OCI-LY1 (cell line): ENCODE data around the gene NATD1.

Source experiments
- H2AFZ ChIP-seq: fragments of 200-600 bp; sonication (generic), shearing (Covaris generic); 2 replicates; pipeline ENCODE4 v1.6.0; 2014; ENCODE audit warnings: antibody characterized with exemption, mild to moderate bottlenecking, low read length
- H3F3A ChIP-seq: fragments of 200-600 bp; sonication (generic), shearing (Covaris generic); 2 replicates; pipeline ENCODE4 v1.6.0; 2014; ENCODE audit warnings: mild to moderate bottlenecking, antibody characterized with exemption, low read length, moderate library complexity; ENCODE audit not compliant: insufficient read depth
- H3K27ac ChIP-seq: fragments of 200-600 bp; sonication (generic); 2 replicates; pipeline ENCODE4 v1.5.1; 2014; ENCODE audit warnings: low read length, mixed run types, mild to moderate bottlenecking, low read depth; ENCODE audit not compliant: poor library complexity, severe bottlenecking
- H3K27me3 ChIP-seq: fragments of 200-600 bp; sonication (generic); 2 replicates; pipeline ENCODE4 v1.6.0; 2014; ENCODE audit warnings: antibody characterized with exemption, mild to moderate bottlenecking, low read length, moderate library complexity; ENCODE audit not compliant: insufficient read depth
- H3K36me3 ChIP-seq: fragments of 200-600 bp; sonication (generic); 2 replicates; pipeline ENCODE4 v1.6.1; 2014; ENCODE audit warnings: mild to moderate bottlenecking, antibody characterized with exemption, low read length, moderate library complexity, mixed read lengths; ENCODE audit not compliant: insufficient read depth
- H3K4me1 ChIP-seq: fragments of 200-600 bp; sonication (generic); 2 replicates; pipeline ENCODE4 v1.5.1; 2014; ENCODE audit warnings: mild to moderate bottlenecking, low read length, moderate library complexity; ENCODE audit not compliant: insufficient read depth, severe bottlenecking
- H3K4me2 ChIP-seq: fragments of 200-600 bp; sonication (generic), shearing (Covaris generic); 2 replicates; pipeline ENCODE4 v1.6.1; 2014; ENCODE audit warnings: low read length
- H3K4me3 ChIP-seq: fragments of 200-600 bp; sonication (generic); 2 replicates; pipeline ENCODE4 v1.5.1; 2014; ENCODE audit warnings: low read length, low read depth, mild to moderate bottlenecking, mixed read lengths; ENCODE audit not compliant: poor library complexity, severe bottlenecking
- H3K79me2 ChIP-seq: fragments of 200-600 bp; shearing (Covaris generic); 2 replicates; pipeline ENCODE4 v1.6.1; 2016; ENCODE audit warnings: mixed run types, low read length, mixed read lengths; ENCODE audit not compliant: insufficient read depth
- H3K9ac ChIP-seq: fragments of 200-600 bp; sonication (generic), shearing (Covaris generic); 2 replicates; pipeline ENCODE4 v1.6.1; 2014; ENCODE audit warnings: mild to moderate bottlenecking, low read length, mixed read lengths
- H3K9me2 ChIP-seq: fragments of 200-600 bp; sonication (generic), shearing (Covaris generic); 2 replicates; pipeline ENCODE4 v1.6.1; 2014; ENCODE audit warnings: low read depth, mild to moderate bottlenecking, low read length, mixed read lengths
- H3K9me3 ChIP-seq: fragments of 200-600 bp; shearing (Covaris generic); 2 replicates; pipeline ENCODE4 v1.6.1; 2014; ENCODE audit warnings: low read length, mixed read lengths
- H4K20me1 ChIP-seq: fragments of 200-600 bp; sonication (generic), shearing (Covaris generic); 2 replicates; pipeline ENCODE4 v1.6.0; 2016; ENCODE audit warnings: mild to moderate bottlenecking, low read length; ENCODE audit not compliant: insufficient read depth
- EZH2 ChIP-seq: fragments of 200-600 bp; sonication (generic), shearing (Covaris generic); IDR thresholded peaks from 2 replicates; pipeline ENCODE4 v1.8.0; 2017; ENCODE audit warnings: borderline replicate concordance, mixed run types, mild to moderate bottlenecking, antibody characterized with exemption, low read length, moderate library complexity, mixed read lengths
- TF ChIP-seq, protein P1 (sequence below): fragments of 200-600 bp; sonication (generic), shearing (Covaris generic); IDR thresholded peaks from 2 replicates; pipeline ENCODE4 v1.5.1; 2017; ENCODE audit warnings: mild to moderate bottlenecking, antibody characterized with exemption, low read length, moderate library complexity, mixed read lengths

Gene NATD1

DNA sequence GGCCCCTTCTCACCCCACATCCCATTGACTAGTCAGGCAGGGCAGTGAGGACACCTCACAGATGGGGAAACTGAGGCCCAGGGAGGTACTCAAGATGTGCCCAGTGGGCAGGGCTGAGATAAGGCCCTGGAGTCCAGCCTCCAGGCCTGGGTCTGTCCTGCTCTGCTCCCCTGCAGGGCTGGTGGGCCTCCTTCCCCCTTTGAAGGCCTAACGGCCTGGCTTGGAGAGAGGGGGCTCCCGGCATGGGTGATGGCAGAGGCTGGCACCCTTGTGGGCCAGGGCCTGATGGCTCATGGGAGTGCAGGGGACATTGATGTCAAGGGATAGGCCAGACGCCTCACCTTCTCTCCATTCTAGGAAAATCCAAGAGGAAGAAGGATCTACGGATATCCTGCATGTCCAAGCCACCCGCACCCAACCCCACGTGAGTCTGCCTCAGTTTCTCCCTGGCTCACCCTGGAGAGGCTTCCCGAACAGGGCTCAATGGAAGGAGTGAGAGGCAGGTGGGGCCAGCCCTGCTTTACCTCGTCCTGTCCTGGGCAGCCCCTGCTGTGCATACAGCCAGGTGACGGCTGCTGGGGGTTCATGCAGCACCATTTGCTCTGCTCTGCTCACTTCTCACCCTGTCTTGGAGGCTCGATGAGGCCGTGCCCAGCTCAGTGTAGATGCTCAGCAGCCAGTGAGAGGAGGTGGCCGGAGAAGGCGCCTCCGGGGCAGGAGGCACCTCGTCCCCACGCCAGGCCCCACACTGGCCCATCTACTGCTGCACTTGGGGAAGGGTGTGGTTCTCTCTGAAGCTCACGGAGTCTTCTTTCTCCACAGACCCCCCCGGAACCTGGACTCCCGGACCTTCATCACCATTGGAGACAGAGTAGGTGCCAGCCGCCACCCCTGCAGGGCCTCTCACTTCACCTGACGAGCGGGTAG lies 45.1 kb upstream of the NATD1 start:
- H2AFZ ChIP-seq: no peak overlapping the region
- TF ChIP-seq, protein P1, sequence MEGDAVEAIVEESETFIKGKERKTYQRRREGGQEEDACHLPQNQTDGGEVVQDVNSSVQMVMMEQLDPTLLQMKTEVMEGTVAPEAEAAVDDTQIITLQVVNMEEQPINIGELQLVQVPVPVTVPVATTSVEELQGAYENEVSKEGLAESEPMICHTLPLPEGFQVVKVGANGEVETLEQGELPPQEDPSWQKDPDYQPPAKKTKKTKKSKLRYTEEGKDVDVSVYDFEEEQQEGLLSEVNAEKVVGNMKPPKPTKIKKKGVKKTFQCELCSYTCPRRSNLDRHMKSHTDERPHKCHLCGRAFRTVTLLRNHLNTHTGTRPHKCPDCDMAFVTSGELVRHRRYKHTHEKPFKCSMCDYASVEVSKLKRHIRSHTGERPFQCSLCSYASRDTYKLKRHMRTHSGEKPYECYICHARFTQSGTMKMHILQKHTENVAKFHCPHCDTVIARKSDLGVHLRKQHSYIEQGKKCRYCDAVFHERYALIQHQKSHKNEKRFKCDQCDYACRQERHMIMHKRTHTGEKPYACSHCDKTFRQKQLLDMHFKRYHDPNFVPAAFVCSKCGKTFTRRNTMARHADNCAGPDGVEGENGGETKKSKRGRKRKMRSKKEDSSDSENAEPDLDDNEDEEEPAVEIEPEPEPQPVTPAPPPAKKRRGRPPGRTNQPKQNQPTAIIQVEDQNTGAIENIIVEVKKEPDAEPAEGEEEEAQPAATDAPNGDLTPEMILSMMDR: no peak
- TF ChIP-seq EZH2: no peak
- H3K27me3 ChIP-seq: no peaks in the 10 kb centered on the region
- H3K79me2 ChIP-seq: no peaks in the 10 kb centered on the region
- H3K27ac ChIP-seq: peak overlapping the region; percentile 94
- peaks cover 61% of the 10 kb centered on the region for H3K4me1 ChIP-seq
- H3K4me2 ChIP-seq: peak overlapping the region; percentile 5; the same call in 1 of the 2 replicates
- no peaks in the 10 kb centered on the region for H3F3A ChIP-seq
- H4K20me1 ChIP-seq: no peaks in the 10 kb centered on the region
- H3K9ac ChIP-seq: peak overlapping the region; percentile 16; the same call in 1 of the 2 replicates
- H3K36me3 ChIP-seq: peaks cover 20% of the 10 kb centered on the region; the same call in 1 of the 2 replicates
- H3K9me2 ChIP-seq: no peaks in the 10 kb centered on the region
- no peaks in the 10 kb centered on the region for H3K9me3 ChIP-seq
- H3K4me3 ChIP-seq: no peak overlapping the region

DNA sequence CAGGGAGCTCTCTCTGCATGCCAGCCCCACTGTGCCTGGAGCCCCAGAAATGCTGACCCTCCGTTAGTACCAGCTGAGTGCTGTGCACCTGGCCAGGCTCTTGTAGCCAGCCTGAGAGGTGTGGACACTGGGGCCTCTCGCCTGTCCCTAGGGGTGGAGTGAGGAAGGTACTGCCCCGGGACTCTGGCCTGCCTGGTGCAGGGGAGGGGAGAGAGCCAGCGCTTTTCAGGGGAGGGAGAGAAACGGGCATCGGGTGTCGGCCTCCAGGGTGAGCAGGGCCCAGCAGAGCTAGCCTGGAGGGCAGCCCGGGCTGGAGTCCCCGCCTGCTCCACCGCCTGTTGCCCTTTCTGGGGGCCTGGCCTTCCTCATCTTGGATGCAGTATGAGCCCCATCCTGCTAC lies 44.4 kb upstream of the NATD1 start:
- no peaks in the 10 kb centered on the region for H3K79me2 ChIP-seq
- H3K9me3 ChIP-seq: no peaks in the 10 kb centered on the region
- peak overlapping the region; percentile 94 for H3K27ac ChIP-seq
- peaks cover 61% of the 10 kb centered on the region for H3K4me1 ChIP-seq
- peak overlapping the region; percentile 5; the same call in 1 of the 2 replicates for H3K4me2 ChIP-seq
- H3K4me3 ChIP-seq: no peak overlapping the region
- H3K36me3 ChIP-seq: peaks cover 19% of the 10 kb centered on the region; the same call in 1 of the 2 replicates
- H4K20me1 ChIP-seq: no peaks in the 10 kb centered on the region
- H3K27me3 ChIP-seq: no peaks in the 10 kb centered on the region
- no peak for TF ChIP-seq EZH2
- TF ChIP-seq, protein P1: no peak
- H2AFZ ChIP-seq: no peak overlapping the region
- H3F3A ChIP-seq: no peaks in the 10 kb centered on the region
- no peaks in the 10 kb centered on the region for H3K9me2 ChIP-seq
- H3K9ac ChIP-seq: peak overlapping the region; percentile 39; the same call in 1 of the 2 replicates

DNA sequence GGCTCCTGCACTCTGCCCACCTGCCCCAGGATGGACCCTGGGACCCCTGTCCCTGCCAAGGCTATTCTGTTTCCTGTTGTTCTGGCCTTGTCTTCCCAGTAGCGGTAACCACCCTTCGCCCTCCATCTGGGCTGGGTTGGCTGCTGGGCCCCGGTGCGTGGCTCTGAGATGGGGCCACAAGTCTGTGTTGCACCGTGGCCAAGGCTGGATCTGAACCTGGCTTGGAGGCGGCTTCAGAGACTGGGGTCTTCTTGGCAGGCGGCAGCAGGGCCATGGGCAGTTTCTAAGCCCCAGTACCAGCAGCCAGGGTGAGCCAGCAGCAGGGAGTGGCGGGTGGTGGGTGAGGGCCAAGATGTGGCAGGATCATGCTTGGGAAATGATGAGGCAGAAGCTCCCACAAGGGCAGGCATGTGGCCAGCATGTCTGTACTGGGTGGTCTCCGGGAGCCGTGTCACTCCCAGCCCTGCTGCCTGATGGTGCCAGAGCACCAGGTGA lies 43.9 kb upstream of the NATD1 start:
- peaks cover 61% of the 10 kb centered on the region for H3K4me1 ChIP-seq
- no peaks in the 10 kb centered on the region for H4K20me1 ChIP-seq
- peak overlapping the region; percentile 5; the same call in 1 of the 2 replicates for H3K4me2 ChIP-seq
- H3K27ac ChIP-seq: peak overlapping the region; percentile 94
- peak overlapping the region; percentile 39; the same call in 1 of the 2 replicates for H3K9ac ChIP-seq
- no peaks in the 10 kb centered on the region for H3F3A ChIP-seq
- H3K9me2 ChIP-seq: no peaks in the 10 kb centered on the region
- no peaks in the 10 kb centered on the region for H3K79me2 ChIP-seq
- TF ChIP-seq, protein P1: no peak
- TF ChIP-seq EZH2: no peak
- H3K4me3 ChIP-seq: no peak overlapping the region
- no peak overlapping the region for H2AFZ ChIP-seq
- H3K9me3 ChIP-seq: no peaks in the 10 kb centered on the region
- H3K27me3 ChIP-seq: no peaks in the 10 kb centered on the region
- H3K36me3 ChIP-seq: peaks cover 19% of the 10 kb centered on the region; the same call in 1 of the 2 replicates
